OCI-LY7 (cell line): ENCODE data around the gene C4B. TPM values are rescaled to one million over a fixed set of nuclear protein-coding genes. Genes with fewer than 3 reads are reported as not detected.
"Not testable (repeated sequence)": the region's sequence is repeated elsewhere in the genome, so short reads cannot be mapped to it uniquely, and the experiment has no call there.

Experiments
- BruUV-seq: library from RNA; stranded (reverse); fragments of 400-500 nt; replicated peaks from 2 replicates; lab custom pipeline; 2021; lab: Mats Ljungman, UMichigan
- CTCF ChIA-PET: fragments of 300-600 bp; sonication (Branson Sonifier 250); formaldehyde crosslinking; loops from one replicate; lab custom pipeline; 2022; ENCODE audit warnings: antibody characterized with exemption; ENCODE audit not compliant: unreplicated experiment; lab: Charles Lee
- POLR2A ChIA-PET: fragments of 300-600 bp; sonication (Branson Sonifier 250); formaldehyde crosslinking; loops from one replicate; lab custom pipeline; 2022; ENCODE audit warnings: antibody characterized with exemption; lab: Charles Lee
- DNase-seq: peaks from one replicate; pipeline ENCODE4 v3.0.0-alpha.2; 2015; ENCODE audit warnings: low spot score
- H2AFZ ChIP-seq: fragments of 200-600 bp; sonication (generic), shearing (Covaris generic); 2 replicates; pipeline ENCODE4 v1.6.1; 2014; ENCODE audit warnings: mild to moderate bottlenecking, antibody characterized with exemption, low read length, moderate library complexity
- H3K27ac ChIP-seq: fragments of 200-600 bp; sonication (generic); 2 replicates; pipeline ENCODE4 v1.5.1; 2014; ENCODE audit warnings: mixed run types, low read depth, mild to moderate bottlenecking, moderate library complexity, low read length, inconsistent platforms; ENCODE audit not compliant: poor library complexity, severe bottlenecking
- H3K36me3 ChIP-seq: fragments of 200-600 bp; sonication (generic); 2 replicates; pipeline ENCODE4 v1.6.1; 2014; ENCODE audit warnings: mild to moderate bottlenecking, antibody characterized with exemption, low read length, moderate library complexity, mixed read lengths; ENCODE audit not compliant: insufficient read depth
- H3K4me1 ChIP-seq: fragments of 200-600 bp; sonication (generic); 2 replicates; pipeline ENCODE4 v1.5.1; 2014; ENCODE audit warnings: mild to moderate bottlenecking, low read length; ENCODE audit not compliant: insufficient read depth, poor library complexity, severe bottlenecking
- H3K4me2 ChIP-seq: fragments of 200-600 bp; sonication (generic); 2 replicates; pipeline ENCODE4 v1.6.1; 2014; ENCODE audit warnings: mild to moderate bottlenecking, low read length
- H3K4me3 ChIP-seq: fragments of 200-600 bp; sonication (generic); 2 replicates; pipeline ENCODE4 v1.5.1; 2014; ENCODE audit warnings: mild to moderate bottlenecking, low read depth, low read length; ENCODE audit not compliant: poor library complexity, severe bottlenecking
- H3K79me2 ChIP-seq: fragments of 200-600 bp; sonication (generic); 2 replicates; pipeline ENCODE4 v1.6.1; 2016; ENCODE audit warnings: low read depth, mild to moderate bottlenecking, low read length, moderate library complexity, mixed read lengths; ENCODE audit not compliant: insufficient read depth
- H3K9me2 ChIP-seq: fragments of 200-600 bp; sonication (generic); 2 replicates; pipeline ENCODE4 v1.6.1; 2016; ENCODE audit warnings: mild to moderate bottlenecking, low read length, mixed read lengths; ENCODE audit not compliant: insufficient read depth
- H3K9me3 ChIP-seq: fragments of 200-600 bp; sonication (generic); 2 replicates; pipeline ENCODE4 v1.6.1; 2014; ENCODE audit warnings: mild to moderate bottlenecking, mixed run types, low read length, mixed read lengths
- H4K20me1 ChIP-seq: fragments of 200-600 bp; sonication (generic); 2 replicates; pipeline ENCODE4 v1.6.1; 2014; ENCODE audit warnings: mild to moderate bottlenecking, antibody characterized with exemption, low read length, moderate library complexity, mixed read lengths; ENCODE audit not compliant: insufficient read depth
- intact Hi-C: fragments of 100-400 bp; cut with micrococcal nuclease; formaldehyde crosslinking; loops from one replicate; pipeline ENCODE4 v1.10.0; 2022; ENCODE audit not compliant: unreplicated experiment
- total RNA-seq, 2 experiments: library from RNA; depleted of rRNA in 1 of 2; stranded (reverse); fragments of >200 nt in 1 of 2; shearing (Covaris generic) in 1 of 2; gene quantifications; 2 replicates each; pipeline ENCODE4 v1.2.3, GENCODE V29; 2014 to 2022

Gene C4B
- total RNA-seq, 2 experiments from 2014 or later = 2.9 to 3.7 TPM

DNA sequence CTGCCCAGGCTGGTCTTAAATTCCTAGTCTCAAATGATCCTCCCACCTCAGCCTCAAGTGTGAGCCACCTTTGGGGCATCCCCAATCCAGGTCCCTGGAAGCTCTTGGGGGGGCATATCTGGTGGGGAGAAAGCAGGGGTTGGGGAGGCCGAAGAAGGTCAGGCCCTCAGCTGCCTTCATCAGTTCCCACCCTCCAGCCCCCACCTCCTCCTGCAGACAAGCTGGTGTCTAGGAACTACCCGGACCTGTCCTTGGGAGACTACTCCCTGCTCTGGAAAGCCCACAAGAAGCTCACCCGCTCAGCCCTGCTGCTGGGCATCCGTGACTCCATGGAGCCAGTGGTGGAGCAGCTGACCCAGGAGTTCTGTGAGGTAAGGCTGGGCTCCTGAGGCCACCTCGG, 24.3 kb downstream of the C4B start:
- H3K4me2 ChIP-seq, H3K9me2 ChIP-seq, CTCF ChIA-PET, H3K79me2 ChIP-seq, POLR2A ChIA-PET, H3K27ac ChIP-seq, DNase-seq, intact Hi-C loops, BruUV-seq, H3K9me3 ChIP-seq, H3K36me3 ChIP-seq, H3K4me3 ChIP-seq, H2AFZ ChIP-seq, H4K20me1 ChIP-seq, H3K4me1 ChIP-seq: not testable (repeated sequence)

DNA sequence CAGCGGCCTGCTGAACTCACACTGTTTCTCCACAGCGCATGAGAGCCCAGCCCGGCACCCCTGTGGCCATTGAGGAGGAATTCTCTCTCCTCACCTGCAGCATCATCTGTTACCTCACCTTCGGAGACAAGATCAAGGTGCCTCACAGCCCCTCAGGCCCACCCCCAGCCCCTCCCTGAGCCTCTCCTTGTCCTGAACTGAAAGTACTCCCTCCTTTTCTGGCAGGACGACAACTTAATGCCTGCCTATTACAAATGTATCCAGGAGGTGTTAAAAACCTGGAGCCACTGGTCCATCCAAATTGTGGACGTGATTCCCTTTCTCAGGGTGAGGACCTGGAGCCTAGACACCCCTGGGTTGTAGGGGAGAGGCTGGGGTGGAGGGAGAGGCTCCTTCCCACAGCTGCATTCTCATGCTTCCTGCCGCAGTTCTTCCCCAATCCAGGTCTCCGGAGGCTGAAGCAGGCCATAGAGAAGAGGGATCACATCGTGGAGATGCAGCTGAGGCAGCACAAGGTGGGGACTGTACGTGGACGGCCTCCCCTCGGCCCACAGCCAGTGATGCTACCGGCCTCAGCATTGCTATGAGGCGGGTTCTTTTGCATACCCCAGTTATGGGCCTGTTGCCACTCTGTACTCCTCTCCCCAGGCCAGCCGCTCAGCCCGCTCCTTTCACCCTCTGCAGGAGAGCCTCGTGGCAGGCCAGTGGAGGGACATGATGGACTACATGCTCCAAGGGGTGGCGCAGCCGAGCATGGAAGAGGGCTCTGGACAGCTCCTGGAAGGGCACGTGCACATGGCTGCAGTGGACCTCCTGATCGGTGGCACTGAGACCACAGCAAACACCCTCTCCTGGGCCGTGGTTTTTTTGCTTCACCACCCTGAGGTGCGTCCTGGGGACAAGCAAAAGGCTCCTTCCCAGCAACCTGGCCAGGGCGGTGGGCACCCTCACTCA, 25.0 kb downstream of the C4B start:
- H3K27ac ChIP-seq, H3K36me3 ChIP-seq, DNase-seq, H3K4me3 ChIP-seq, CTCF ChIA-PET, H3K9me3 ChIP-seq, H3K4me2 ChIP-seq, H3K79me2 ChIP-seq, H2AFZ ChIP-seq, H3K4me1 ChIP-seq, H4K20me1 ChIP-seq, BruUV-seq, H3K9me2 ChIP-seq, POLR2A ChIA-PET, intact Hi-C loops: not testable (repeated sequence)

DNA sequence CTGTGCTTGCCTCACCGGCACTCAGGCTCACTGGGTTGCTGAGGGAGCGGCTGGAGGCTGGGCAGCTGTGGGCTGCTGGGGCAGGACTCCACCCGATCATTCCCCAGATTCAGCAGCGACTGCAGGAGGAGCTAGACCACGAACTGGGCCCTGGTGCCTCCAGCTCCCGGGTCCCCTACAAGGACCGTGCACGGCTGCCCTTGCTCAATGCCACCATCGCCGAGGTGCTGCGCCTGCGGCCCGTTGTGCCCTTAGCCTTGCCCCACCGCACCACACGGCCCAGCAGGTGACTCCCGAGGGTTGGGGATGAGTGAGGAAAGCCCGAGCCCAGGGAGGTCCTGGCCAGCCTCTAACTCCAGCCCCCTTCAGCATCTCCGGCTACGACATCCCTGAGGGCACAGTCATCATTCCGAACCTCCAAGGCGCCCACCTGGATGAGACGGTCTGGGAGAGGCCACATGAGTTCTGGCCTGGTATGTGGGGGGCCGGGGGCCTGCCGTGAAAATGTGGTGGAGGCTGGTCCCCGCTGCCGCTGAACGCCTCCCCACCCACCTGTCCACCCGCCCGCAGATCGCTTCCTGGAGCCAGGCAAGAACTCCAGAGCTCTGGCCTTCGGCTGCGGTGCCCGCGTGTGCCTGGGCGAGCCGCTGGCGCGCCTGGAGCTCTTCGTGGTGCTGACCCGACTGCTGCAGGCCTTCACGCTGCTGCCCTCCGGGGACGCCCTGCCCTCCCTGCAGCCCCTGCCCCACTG, 25.9 kb downstream of the C4B start:
- intact Hi-C loops, DNase-seq, H3K79me2 ChIP-seq, H3K4me2 ChIP-seq, H3K9me3 ChIP-seq, CTCF ChIA-PET, H3K9me2 ChIP-seq, H3K36me3 ChIP-seq, H3K4me3 ChIP-seq, H2AFZ ChIP-seq, POLR2A ChIA-PET, H3K27ac ChIP-seq, BruUV-seq, H3K4me1 ChIP-seq, H4K20me1 ChIP-seq: not testable (repeated sequence)

DNA sequence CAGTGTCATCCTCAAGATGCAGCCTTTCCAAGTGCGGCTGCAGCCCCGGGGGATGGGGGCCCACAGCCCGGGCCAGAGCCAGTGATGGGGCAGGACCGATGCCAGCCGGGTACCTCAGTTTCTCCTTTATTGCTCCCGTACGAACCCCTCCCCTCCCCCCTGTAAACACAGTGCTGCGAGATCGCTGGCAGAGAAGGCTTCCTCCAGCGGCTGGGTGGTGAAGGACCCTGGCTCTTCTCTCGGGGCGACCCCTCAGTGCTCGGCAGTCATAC, 26.4 kb downstream of the C4B start:
- intact Hi-C loops, H3K27ac ChIP-seq, H2AFZ ChIP-seq, H4K20me1 ChIP-seq, BruUV-seq, H3K4me2 ChIP-seq, CTCF ChIA-PET, H3K9me3 ChIP-seq, H3K9me2 ChIP-seq, DNase-seq, H3K4me1 ChIP-seq, H3K79me2 ChIP-seq, H3K4me3 ChIP-seq, POLR2A ChIA-PET, H3K36me3 ChIP-seq: not testable (repeated sequence)

DNA sequence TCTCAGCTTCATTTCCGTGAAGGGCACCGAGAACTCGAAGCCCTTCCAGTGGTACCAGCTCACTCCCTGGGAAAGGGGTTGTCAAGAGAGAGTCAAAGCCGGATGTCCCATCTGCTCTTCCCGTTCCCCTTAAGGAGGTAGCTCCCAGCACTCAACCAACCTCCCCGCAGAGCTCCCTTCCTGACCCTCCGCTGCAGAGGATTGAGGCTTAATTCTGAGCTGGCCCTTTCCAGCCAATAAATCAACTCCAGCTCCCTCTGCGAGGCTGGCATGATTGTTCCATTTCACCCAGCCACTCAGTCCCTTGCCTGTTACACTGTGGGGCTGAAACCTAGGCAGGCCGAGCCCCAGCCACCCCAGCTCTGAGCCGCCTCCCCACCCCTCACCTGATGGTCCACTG, 26.8 kb downstream of the C4B start:
- CTCF ChIA-PET, H3K4me1 ChIP-seq, DNase-seq, H2AFZ ChIP-seq, H4K20me1 ChIP-seq, H3K4me2 ChIP-seq, H3K36me3 ChIP-seq, H3K79me2 ChIP-seq, intact Hi-C loops, H3K4me3 ChIP-seq, H3K9me2 ChIP-seq, BruUV-seq, H3K9me3 ChIP-seq, H3K27ac ChIP-seq, POLR2A ChIA-PET: not testable (repeated sequence)

DNA sequence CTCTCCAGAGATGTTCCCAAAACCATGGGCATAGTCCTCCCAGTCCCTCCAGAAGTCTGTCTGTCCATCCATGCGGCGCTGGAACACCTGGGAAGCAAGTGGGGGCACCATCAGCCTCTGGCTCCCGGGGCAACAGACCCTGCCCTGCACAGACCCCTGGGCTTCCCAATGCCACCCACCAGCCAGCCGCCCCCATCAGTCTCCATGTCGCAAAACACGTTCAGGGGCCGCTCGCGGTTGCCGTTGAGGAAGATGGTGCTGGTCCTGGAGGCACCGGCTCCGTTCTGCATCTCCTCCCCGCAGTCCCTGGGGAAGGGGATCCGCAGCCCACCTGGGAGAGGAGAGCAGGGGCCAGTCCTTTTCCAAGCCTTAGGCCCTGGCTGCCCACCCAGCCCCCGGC, 27.7 kb downstream of the C4B start:
- H3K27ac ChIP-seq, H3K36me3 ChIP-seq, H3K4me3 ChIP-seq, DNase-seq, BruUV-seq, CTCF ChIA-PET, H2AFZ ChIP-seq, POLR2A ChIA-PET, H3K4me1 ChIP-seq, intact Hi-C loops, H3K9me2 ChIP-seq, H3K79me2 ChIP-seq, H3K4me2 ChIP-seq, H4K20me1 ChIP-seq, H3K9me3 ChIP-seq: not testable (repeated sequence)
